Activated gamma-delta T cell treated with anti-CD3 and anti-CD28 coated beads, Interleukin-2, amount 50 U/mL, for 16 hours (primary cell): ENCODE measurements around the gene DPCD.
"Not testable (repeated sequence)": the region's sequence is repeated elsewhere in the genome, so short reads cannot be mapped to it uniquely, and the experiment has no call there.

Experiments used
- DNase-seq: peaks from one replicate; pipeline ENCODE4 v3.0.0-alpha.2; 2020; ENCODE audit warnings: low read depth

The DPCD gene

DNA sequence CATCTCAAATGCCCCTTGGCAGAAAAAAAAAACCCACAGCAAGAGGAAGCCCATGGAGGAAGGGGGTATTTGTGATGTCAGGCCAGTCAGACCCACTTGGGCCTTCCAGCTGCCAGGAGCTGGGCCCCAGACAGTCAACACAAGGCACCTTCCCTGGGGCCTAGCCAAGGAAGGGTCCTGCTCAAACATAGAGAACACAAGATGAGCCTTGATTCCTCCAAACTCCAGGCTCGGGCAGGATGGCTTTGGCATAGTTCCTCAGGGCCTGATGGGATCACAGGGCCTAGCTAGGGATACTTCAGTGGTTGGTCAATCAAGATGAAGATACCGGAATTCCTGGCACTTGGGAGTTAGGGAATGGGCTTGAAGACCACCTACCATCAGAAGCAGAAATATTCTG is 30.8 kb downstream of the DPCD start:
- DNase-seq: no peak

DNA sequence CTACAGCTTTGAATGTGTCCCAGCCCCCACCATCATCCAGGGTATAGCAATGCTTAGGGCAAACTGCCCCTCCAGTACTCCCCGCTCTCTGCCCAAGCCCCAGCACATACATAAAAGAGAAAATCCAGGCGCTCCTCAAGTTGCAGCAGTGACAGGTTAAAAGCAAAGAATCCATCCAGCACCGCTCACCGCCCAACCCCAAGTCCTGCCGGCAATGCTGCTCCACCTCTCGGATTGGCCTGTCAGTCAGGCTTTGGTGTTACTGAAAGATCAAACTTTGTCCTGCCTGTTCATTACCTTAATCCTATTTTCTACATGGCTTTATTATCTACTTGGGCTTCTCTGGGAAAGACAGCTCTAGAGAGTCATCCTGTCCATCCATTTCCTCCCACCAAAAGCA is 31.9 kb downstream of the DPCD start:
- DNase-seq: no peak

DNA sequence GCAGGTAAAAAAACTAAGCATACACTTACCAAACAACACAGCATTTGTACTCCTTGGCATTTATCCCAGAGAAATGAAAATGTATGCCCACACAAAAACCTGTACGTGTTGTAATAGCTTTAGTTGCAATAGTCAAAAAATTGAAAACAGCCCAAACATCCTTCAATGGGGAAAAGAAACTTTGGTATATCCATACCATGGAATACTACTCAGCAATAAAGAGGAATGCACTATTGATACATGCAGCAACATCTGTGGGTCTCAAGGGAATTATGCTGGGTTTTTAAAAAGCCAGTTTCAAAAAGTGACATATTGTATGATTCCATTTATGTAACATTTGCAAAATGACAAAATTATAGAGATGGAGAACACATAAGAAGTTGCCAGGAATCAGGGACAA is 35.4 kb downstream of the DPCD start:
- no peak for DNase-seq

DNA sequence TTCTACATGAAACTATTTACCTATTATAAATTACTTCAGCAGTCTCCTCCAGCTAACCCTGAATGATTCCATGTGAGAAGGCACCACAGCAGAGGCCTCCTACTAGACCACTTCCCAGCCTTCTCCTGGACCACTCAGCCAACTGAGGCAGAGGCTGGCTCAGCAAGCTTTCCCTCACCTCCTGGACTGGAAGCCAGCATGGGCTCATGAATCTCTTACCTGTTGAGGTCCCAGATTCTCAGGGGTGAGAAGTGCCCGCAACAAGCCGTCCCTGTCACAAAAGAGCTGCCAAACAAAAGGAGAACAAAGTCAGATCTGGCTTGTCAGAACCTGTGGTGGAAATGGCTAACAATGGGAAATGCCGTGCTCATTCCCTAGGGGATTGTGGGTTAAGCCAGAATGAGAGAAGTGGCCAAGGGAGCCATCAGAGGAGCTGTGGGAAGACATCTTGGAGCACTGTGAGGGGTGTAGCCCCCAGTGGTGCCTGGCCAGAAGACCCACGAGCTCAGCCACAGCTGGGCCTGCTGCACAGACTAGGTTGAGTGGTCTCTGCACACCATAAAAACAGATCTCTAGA is 36.5 kb downstream of the DPCD start:
- no peak for DNase-seq

DNA sequence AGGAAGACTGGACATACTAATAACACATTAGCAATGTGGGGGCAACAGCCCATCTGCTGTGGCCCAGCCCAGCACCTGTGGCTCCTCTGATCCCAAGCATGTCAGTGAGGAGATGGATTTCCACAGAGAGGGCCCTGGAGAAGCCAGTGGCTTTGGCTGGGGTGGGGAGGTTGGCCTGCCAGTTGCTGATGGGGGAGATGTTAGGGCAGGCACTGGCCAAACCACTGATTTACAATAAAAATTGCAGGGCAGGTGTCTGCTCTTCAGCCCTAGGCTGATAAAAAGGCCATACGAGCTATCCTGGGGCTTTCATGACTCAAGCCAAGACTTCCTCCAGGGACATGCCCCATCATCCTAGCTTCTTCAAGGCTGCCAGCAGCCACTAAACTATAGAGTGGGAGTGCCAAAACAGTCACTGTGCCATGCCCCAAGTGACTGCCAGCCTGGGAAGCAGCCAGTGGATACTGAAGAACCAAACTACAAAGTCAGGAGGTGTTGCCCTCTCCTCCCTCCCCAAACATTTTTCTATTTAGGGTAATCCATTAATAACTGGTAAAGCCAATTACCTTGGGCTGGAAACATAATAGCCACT is 37.8 kb downstream of the DPCD start:
- DNase-seq: no peak

DNA sequence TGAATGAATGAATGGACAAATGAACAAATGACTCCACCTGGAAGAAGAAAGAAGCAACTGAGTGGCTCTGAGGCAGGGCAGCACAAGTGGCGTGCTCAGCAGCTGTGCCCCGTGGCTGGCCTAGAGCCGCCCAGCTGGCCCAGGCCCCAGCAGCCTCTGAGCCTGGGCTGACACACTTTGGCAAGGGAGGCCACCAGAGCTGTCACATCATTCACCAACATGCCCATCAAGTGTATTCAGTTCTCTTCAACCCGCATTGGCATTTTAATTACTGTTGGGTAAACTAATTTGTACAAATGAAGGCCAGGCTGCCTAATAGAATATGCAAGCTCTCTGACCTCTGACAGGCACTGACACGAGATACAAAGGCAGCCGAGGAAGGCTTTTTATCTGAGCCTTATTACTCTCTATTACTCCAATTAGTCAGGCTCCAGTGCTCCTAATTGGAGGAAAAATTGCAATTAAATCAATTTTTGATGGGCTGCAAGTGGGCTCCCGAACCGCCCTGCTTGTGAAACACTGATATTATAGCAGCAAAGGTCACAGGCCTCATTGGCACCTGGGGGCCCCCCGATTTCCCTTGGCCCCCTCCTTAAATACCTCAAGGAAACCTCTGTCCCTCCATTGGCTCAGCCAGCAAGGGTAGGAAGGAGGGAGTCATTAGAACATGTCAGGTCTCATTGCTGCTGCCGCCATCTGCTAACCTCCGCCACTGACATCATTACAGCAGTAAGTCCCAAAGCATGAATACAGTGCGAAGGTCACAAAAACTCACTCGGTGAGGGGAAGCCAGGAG is 41.9 kb downstream of the DPCD start:
- no peak for DNase-seq

DNA sequence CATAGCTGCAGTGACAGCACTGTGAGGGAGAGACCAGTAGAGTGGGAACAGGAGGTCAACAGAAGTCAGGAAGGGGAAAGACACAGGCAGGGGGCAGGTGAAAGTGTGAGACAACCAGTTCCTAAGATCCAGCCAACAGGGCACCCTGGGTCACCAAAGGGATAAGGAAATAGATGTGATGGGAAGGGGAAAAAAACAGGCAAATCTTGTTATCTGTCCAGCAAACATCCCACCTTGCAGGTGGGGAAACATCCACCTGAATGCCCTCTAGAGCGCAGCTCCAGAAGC is 42.5 kb downstream of the DPCD start:
- DNase-seq: no peak

DNA sequence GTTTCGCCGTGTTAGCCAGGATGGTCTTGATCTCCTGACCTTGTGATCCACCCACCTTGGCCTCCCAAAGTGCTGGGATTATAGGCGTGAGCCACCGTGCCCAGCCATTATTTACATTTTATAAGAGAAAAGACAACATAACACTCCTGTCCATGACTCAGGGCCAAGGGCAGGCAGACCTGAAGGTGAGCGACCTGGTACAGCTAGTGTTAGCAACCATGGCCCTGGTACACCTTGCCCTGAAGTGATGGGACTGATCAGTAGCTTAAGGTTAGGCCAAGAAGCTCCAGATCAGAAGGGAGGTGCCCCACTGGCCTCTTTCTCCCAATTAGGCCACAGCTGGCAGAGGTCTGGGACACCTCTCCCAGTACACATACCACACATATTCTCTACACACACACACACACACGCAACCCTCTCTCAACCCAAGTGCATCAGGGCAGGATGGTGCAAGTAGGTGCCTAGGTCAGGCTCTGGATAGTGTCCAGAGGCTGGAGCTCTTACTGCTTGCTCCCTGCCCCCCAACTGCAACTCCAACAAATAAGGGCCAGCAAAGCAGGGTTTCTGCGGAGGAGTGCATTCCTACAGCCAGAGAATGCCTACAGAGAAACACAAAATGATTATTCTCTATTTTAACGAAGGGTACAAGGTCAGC is 43.8 kb downstream of the DPCD start:
- no peak for DNase-seq

DNA sequence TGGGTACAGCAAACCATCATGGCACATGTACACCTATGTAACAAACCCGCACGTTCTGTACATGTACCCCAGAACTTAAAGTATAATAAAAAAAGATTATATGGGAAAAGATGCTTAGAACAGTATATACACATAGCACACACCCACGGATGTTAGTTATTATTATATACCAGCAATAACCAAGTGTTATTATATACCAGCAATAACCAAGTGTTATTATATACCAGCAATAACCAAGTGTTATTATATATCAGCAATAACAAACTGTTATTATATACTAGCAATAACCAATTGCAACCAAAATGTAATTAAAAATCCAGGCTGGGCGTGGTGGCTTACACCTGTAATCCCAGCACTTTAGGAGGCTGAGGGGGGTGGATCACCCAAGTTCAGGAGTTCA is 45.4 kb downstream of the DPCD start:
- DNase-seq: not testable (repeated sequence)

DNA sequence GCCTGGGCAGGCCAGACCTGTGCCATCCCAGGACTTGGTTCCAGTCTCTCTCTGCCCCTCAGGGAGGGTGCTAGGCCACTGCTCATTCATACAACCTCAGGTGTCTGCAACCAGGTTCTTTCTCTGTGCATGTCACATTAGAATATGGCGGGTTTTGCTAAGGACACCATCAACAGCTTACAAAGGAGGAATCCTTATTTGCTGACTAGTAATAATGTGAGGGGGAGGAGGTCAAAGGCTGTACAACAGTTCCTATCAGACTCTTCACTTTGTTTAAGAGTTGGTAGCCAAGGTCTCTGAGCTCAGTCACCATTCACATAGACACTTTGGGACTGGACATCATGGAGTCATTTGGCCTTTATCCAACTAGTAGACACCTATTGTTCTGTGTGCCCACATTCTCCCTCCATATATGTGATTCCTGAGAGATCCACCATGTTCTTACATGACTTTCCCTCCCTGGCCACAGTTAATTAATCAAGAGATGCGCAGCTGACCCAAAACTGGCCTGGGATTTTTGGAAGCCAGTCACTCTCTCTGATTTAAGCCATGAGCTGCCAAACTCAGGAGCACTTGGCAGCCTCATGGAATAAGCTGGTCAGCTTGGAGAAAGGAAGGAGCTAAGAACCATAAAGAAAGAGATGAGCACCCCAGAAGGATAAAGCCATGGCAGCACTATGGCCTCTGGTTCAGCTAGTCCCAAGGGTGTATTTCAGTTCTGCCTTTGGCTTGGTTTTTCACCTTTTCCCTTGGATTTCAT is 51.2 kb downstream of the DPCD start:
- DNase-seq: no peak

DNA sequence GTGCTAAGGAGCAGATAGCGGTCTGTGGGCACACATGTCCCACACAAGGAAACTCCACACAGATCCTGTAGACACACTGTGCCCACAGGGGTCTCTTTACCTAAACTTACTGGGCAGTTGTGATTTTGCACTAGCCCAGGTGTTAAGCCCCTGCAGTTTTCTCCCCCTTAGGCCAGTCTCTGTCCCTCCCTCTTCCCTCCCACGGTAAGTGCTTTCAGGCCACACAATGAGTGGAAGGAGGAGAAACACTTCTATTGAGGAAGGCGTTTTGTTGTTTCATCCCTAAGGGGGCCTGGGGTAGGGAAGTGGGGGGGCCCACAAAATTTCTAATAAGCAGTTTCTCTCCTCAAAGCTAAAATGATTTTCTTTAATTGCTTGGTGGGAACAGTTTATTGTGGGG is 55.4 kb downstream of the DPCD start:
- DNase-seq: no peak

DNA sequence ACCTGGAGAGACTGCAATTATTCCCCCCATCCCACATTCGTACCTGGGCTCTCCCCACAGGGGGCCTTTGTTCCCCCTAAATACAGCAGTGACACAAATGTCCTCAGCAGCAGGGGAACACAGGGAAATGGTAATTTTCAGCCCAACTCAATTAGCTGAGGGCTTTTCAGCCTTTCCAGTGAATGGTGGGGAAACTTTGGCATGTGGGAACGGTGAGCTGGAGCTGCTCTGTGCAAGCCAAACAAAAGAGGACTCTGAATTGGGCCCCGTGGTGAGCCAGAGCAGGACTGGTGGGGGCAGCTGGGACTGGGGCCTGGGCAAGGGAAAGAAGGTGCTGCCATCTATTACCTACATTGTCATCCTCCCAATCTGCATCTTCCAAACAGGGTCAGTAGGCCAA is 55.9 kb downstream of the DPCD start:
- no peak for DNase-seq

DNA sequence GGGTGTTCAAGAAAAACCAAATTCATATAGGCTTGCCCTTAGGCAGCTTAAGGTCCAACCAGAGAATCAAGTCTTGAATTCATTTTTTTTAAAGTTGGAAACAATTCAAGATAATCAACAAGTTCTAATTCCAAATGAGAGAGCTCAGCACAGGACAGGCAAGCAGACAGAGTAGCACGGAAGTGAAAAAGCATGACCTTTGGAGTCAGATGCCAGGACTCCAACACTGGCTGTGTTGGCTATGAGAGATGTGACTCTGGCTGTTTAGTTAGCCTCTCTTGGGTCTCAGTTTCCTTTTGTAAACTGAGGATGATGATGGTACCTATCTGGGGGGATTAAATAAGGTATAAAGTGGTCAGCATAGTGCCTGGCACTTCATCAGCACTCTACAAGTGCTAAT is 57.5 kb downstream of the DPCD start:
- no peak for DNase-seq

DNA sequence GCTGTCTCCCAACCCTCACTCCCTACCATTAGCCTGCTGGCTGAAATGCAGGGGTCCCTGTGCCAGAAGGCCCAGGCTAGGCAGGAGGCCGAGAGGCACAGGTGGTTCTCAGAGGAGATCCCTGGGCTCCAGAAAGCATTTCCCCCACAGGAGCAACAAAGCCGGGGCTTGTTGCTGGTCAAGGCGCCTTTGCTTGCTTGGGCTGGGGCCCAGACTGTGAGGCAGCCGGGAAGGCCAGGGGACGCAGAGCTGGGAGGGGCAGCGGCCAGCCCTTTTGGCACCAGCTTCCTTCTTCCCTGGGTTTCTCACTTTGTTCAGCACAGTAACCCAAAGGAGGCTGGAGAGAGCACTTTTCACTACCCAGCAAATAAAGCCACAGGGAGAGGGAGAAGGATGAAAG is 58.2 kb downstream of the DPCD start:
- DNase-seq: no peak

DNA sequence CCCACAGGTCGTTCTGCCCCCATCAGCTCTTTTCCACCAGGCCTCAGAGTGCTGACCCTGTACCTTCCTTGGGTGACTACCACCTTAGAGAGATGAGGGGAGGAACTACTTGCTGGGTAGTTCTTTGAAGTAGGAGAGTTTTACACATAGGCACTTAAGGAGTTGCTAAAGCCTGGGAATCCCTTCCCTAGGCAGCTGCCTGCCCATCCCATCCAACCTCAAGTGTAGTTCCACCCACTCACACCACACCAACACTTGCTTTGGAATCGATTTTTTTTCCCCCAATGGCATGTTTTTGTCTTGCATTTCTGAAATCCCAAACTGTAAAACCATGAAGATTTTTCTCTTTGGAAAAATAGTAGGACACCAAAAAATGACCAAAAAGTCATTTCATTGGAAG is 59.1 kb downstream of the DPCD start:
- DNase-seq: no peak

DNA sequence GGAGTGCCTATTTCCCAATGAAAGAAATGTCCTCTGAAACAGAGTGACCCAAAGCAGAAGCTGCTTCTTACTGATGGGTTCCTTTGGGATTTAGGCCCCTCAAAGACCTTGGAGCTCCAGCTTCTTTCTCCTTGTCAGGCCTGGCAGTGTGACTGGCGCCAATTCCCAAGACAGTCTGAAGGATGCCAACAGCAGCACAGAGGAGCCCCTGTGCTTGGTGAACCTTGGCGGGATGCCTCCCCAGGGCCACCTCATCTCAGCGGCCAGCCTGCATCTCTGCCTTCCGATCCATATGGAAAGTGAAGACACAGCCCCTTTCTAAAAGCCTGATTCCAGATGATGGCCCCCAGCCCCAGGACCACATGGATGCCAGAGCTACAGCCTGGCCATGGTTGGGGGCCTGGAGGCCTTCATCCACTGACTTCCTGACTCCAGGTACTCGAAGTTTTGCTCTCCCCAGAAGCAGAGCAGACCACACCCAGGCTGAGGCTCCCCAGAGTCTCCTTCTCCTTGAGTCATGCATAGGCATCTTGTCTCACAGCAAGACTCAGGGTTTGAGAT is 61.5 kb downstream of the DPCD start:
- DNase-seq: no peak

DNA sequence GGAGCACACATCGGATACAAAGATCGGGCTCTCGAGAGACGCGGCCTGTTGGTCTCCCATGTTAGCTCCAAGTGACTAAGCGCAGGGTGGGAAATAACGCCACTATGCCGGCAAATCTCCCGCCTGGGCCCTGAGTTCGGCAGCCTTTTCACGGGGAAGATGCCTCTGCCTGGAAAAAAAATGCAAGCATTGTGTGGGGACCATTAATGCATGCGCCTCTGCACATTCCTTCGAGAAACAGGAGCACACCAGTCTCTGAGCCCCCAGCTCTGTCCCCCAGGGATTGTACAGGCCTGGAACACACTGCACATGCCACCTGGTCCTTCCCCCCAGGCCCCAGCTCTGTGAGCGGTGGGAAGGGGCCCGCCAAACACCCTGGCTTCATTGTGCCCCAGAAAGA is 62.7 kb downstream of the DPCD start:
- no peak for DNase-seq

DNA sequence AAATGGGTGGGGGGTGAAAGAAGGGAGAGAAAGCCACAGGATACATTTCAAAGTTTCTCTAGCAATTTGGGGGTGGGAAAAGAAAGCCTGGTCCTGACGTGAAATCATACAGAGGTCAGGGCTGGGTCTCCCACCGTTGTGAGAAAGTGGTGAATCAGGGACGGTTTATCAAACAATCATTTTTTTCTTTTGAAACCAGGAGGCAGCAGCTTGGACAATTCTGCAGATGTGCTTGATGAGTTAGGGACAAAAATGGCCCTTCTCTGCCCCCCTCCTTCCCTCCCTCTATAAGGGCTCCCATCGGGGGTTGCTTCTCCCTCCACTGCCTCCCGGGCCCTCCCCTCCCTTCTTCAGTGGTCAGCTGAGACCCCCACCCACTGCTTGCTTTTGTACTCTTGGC is 63.2 kb downstream of the DPCD start:
- no peak for DNase-seq

DNA sequence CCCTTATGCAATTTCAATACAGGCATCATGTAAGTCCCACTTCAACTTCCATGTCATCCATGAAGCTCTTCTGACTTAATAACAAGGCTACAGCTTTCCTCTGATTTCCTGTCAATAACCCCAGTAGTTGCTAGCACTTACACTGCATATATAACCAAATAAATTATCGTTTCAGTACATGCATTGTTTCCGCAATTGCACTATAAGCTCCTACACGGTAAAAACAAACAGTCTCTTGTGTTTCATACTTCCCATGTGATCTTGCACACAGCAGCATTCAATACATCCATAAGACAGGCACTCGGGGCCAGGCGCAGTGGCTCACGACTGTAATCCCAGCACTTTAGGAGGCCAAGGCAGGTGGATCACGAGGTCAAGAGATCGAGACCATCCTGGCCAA is 65.4 kb downstream of the DPCD start:
- DNase-seq: no peak

DNA sequence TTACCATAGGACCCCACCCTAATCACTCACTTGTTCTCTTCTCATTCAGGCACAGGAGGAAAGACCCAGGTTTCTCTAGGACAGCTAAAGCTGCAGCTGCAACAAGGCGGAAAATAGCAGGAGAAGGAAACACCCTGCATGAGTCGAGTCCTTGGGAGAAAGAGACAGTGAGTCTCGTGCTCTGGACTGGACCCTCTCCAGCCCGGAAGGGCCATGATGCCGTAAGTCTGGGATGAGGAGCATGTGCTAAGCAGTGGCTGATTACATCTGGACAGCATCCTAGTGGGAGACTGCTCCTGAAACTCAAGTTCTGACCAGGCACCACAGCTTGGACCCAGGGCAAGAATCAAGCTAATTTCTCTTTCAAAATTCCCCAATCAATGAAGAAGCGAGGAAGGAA is 67.4 kb downstream of the DPCD start:
- DNase-seq: no peak

DNA sequence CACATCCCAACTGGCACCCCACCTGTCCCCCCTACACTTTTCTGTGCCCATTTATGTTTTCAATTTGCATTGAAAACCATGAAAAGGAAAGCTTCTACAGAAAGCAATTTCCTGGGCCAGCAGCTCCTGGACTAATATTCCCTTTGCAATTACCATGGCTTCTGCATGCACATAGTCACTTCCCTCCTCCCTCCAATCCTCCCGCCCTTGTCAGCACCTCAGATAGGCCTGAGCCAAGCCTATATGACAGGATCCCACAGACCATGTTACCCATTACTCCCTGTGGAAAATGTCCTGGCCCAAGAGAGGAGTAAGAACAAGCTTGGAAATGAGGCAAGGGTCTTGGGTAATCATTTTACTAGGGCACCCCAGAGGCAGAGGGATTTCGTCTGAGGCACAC is 68.8 kb downstream of the DPCD start:
- no peak for DNase-seq

DNA sequence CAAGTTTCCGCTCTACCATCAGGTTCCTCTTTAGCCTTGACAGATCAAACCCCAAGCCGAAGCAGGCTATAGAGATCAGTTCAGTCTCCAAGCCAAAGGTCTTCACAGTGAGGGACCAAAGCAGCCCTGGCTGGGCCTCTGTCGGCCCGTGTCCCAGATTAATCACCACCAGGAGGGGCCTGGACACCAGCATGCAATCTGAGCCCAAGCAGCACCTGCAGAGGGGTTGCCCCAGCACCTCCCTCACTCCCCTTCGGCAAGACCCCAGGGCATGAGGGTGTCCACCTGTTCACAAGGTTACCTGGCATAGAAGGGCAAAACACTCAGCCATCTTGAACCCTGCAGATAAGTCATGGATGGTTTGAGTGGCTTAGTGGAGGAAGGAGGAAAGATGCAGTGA is 70.9 kb downstream of the DPCD start:
- no peak for DNase-seq
